Hair follicle dermal papilla cell (primary cell): ENCODE results near the gene HSD17B2. TPM values are rescaled to one million over a fixed set of nuclear protein-coding genes. Genes with fewer than 3 reads are reported as not detected.

Experiments
- total RNA-seq: library from RNA; depleted of rRNA; stranded (reverse); fragments of >200 nt; gene quantifications from 2 replicates; pipeline ENCODE4 v1.2.3, GENCODE V29; 2012

The HSD17B2 gene
- total RNA-seq, result 1.5 and 2.4 TPM in 2 replicates

GRCh38 chr16:82034981-82035612 is at the start of gene HSD17B2:
Gene HSD17B2, plus strand, starts transcription at chr16:82035253. Its CDS starts 172 bp downstream, at chr16:82035425.

GRCh38 chr16:82011199-82011641 is 23.8 kb upstream of the HSD17B2 start, which contains the start of gene SDR42E1:
Gene SDR42E1, minus strand, starts transcription at chr16:82011470. Its CDS starts 10,612 bp downstream, at chr16:82000858.

Other genes with a start within 250 kb of the HSD17B2 start
- 1.9 and 2.1 TPM in 2 replicates for gene SDR42E1, start 23.8 kb upstream of the HSD17B2 start, total RNA-seq
- gene MPHOSPH6, start 135.0 kb downstream of the HSD17B2 start, total RNA-seq, result 23.0 and 24.0 TPM in 2 replicates